ENCODE results near the gene CC2D1A.

CC2D1A gene

GRCh38 chr19:13905634-13906520 lies at the start of gene CC2D1A, which contains the start of gene BRME1:
Gene CC2D1A, plus strand, starts transcription at chr19:13906201. Its CDS starts 241 bp downstream, at chr19:13906442.
Gene BRME1, minus strand, starts transcription at chr19:13906117. Its CDS starts 1,225 bp downstream, at chr19:13904892.
- DNase-seq = peak; percentile 92

- no peak for DNase-seq
Measured at GRCh38 chr19:13856497-13856896, 49.5 kb upstream of the CC2D1A start.

- DNase-seq = no peak
Measured at GRCh38 chr19:13859361-13859880, 46.6 kb upstream of the CC2D1A start.

GRCh38 chr19:13860679-13861391 lies 45.2 kb upstream of the CC2D1A start:
- DNase-seq = no peak

GRCh38 chr19:13861392-13861713 lies 44.6 kb upstream of the CC2D1A start:
- DNase-seq = no peak

- peak; percentile 63 for DNase-seq
Measured at GRCh38 chr19:13861714-13862531, 44.1 kb upstream of the CC2D1A start.

- DNase-seq = no peak
Measured at GRCh38 chr19:13864046-13864666, 41.8 kb upstream of the CC2D1A start.

- no peak for DNase-seq
Measured at GRCh38 chr19:13864667-13865570, 41.1 kb upstream of the CC2D1A start.

- DNase-seq = no peak
Measured at GRCh38 chr19:13865571-13866462, 40.2 kb upstream of the CC2D1A start.

- DNase-seq = no peak
Measured at GRCh38 chr19:13866463-13867046, 39.4 kb upstream of the CC2D1A start.

- DNase-seq = no peak
Measured at GRCh38 chr19:13868663-13869062, 37.3 kb upstream of the CC2D1A start.

- no peak for DNase-seq
Measured at GRCh38 chr19:13869281-13869680, 36.7 kb upstream of the CC2D1A start.

- DNase-seq = no peak
Measured at GRCh38 chr19:13870873-13871272, 35.1 kb upstream of the CC2D1A start.

GRCh38 chr19:13872339-13872694 lies 33.7 kb upstream of the CC2D1A start:
- no peak for DNase-seq

- DNase-seq = no peak
Measured at GRCh38 chr19:13872695-13873389, 33.2 kb upstream of the CC2D1A start.

- no peak for DNase-seq
Measured at GRCh38 chr19:13873834-13874515, 32.0 kb upstream of the CC2D1A start.

GRCh38 chr19:13875824-13876223 lies 30.2 kb upstream of the CC2D1A start:
- no peak for DNase-seq

GRCh38 chr19:13876834-13877233 lies 29.2 kb upstream of the CC2D1A start, which contains the start of gene NANOS3:
Gene NANOS3, plus strand, starts transcription at chr19:13877134. Its CDS starts 115 bp downstream, at chr19:13877249.
- no peak for DNase-seq

GRCh38 chr19:13877303-13877702 lies 28.7 kb upstream of the CC2D1A start:
- DNase-seq = no peak

All from NCI-H510A (cell line).